HG03460 (cell line): ENCODE measurements around the gene DPP4.

ENCODE experiments used
- ATAC-seq: cut with Tn5 transposase; IDR thresholded peaks from one replicate; pipeline ENCODE4 v1.9.1; 2021; ENCODE audit not compliant: unreplicated experiment

The DPP4 gene

GRCh38 chr2:162073888-162074631 lies at the start of gene DPP4:
TSS of gene DPP4 (minus strand) at chr2:162074215. CDS start at chr2:162073981, 234 bp downstream.
- peak; percentile 89 for ATAC-seq

- ATAC-seq, result no peak
These were observed 44.4 kb upstream of the DPP4 start for GRCh38 chr2:162118166-162119031.

GRCh38 chr2:162116352-162116751 lies 42.3 kb upstream of the DPP4 start:
- ATAC-seq, result no peak

- ATAC-seq, result no peak
These were observed 41.1 kb upstream of the DPP4 start for GRCh38 chr2:162115076-162115475.

- no peak for ATAC-seq
These were observed 40.3 kb upstream of the DPP4 start for GRCh38 chr2:162114271-162114670.

GRCh38 chr2:162113776-162114168 lies 39.8 kb upstream of the DPP4 start:
- ATAC-seq, result no peak

GRCh38 chr2:162113088-162113775 lies 39.2 kb upstream of the DPP4 start:
- ATAC-seq, result no peak

GRCh38 chr2:162111958-162112850 lies 38.2 kb upstream of the DPP4 start:
- no peak for ATAC-seq

- ATAC-seq, result no peak
These were observed 33.4 kb upstream of the DPP4 start for GRCh38 chr2:162107361-162107901.

GRCh38 chr2:162106746-162107145 lies 32.7 kb upstream of the DPP4 start:
- no peak for ATAC-seq

GRCh38 chr2:162106146-162106551 lies 32.1 kb upstream of the DPP4 start:
- ATAC-seq, result no peak

- no peak for ATAC-seq
These were observed 29.5 kb upstream of the DPP4 start for GRCh38 chr2:162103443-162104009.

GRCh38 chr2:162100579-162100978 lies 26.6 kb upstream of the DPP4 start:
- ATAC-seq, result no peak

- no peak for ATAC-seq
These were observed 25.8 kb upstream of the DPP4 start for GRCh38 chr2:162099836-162100235.

GRCh38 chr2:162092658-162093556 lies 18.9 kb upstream of the DPP4 start:
- no peak for ATAC-seq

- no peak for ATAC-seq
These were observed 18.0 kb upstream of the DPP4 start for GRCh38 chr2:162092008-162092390.

- no peak for ATAC-seq
These were observed 17.5 kb upstream of the DPP4 start for GRCh38 chr2:162091325-162092007.

GRCh38 chr2:162090109-162090508 lies 16.1 kb upstream of the DPP4 start:
- no peak for ATAC-seq
